ENCODE data around the gene ZNF568.

DNA sequence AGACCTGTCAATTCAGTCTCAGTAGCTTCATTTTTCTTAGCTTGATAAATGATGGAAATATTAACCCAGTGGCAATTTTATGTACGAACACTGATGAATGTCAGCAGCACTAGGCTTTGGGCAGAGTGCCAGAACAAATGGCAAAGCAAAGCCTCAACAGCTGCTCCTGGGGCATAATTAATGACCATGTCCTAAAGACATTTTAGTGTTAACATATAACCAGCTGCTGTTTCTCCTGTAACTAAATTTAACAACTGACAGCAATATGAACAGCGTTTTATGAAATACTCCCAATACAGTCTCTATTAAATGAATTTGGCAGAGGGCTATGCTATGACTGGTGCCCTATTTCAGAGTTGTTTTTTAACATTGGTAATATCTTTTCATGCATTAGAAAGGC is 47.1 kb downstream of the ZNF568 start:
- TF ChIP-seq, protein P1, sequence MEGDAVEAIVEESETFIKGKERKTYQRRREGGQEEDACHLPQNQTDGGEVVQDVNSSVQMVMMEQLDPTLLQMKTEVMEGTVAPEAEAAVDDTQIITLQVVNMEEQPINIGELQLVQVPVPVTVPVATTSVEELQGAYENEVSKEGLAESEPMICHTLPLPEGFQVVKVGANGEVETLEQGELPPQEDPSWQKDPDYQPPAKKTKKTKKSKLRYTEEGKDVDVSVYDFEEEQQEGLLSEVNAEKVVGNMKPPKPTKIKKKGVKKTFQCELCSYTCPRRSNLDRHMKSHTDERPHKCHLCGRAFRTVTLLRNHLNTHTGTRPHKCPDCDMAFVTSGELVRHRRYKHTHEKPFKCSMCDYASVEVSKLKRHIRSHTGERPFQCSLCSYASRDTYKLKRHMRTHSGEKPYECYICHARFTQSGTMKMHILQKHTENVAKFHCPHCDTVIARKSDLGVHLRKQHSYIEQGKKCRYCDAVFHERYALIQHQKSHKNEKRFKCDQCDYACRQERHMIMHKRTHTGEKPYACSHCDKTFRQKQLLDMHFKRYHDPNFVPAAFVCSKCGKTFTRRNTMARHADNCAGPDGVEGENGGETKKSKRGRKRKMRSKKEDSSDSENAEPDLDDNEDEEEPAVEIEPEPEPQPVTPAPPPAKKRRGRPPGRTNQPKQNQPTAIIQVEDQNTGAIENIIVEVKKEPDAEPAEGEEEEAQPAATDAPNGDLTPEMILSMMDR (conservative IDR thresholded peaks at IDR 0.05; ENCODE audit: low read length), result no peak
- TF ChIP-seq EZH2phosphoT487 (IDR thresholded peaks at IDR 0.05; ENCODE audit: borderline replicate concordance), result no peak
